NOMO-1 treated with dmso at 0.1 percent for 144 hours (cell line): ENCODE measurements around the gene SULT2B1.
"Not testable (repeated sequence)": the region's sequence is repeated elsewhere in the genome, so short reads cannot be mapped to it uniquely, and the experiment has no call there.

Experiments
- DNase-seq: peaks from one replicate; lab custom pipeline; 2025; ENCODE audit not compliant: unreplicated experiment; lab: John Stamatoyannopoulos, UW

SULT2B1 gene

DNA sequence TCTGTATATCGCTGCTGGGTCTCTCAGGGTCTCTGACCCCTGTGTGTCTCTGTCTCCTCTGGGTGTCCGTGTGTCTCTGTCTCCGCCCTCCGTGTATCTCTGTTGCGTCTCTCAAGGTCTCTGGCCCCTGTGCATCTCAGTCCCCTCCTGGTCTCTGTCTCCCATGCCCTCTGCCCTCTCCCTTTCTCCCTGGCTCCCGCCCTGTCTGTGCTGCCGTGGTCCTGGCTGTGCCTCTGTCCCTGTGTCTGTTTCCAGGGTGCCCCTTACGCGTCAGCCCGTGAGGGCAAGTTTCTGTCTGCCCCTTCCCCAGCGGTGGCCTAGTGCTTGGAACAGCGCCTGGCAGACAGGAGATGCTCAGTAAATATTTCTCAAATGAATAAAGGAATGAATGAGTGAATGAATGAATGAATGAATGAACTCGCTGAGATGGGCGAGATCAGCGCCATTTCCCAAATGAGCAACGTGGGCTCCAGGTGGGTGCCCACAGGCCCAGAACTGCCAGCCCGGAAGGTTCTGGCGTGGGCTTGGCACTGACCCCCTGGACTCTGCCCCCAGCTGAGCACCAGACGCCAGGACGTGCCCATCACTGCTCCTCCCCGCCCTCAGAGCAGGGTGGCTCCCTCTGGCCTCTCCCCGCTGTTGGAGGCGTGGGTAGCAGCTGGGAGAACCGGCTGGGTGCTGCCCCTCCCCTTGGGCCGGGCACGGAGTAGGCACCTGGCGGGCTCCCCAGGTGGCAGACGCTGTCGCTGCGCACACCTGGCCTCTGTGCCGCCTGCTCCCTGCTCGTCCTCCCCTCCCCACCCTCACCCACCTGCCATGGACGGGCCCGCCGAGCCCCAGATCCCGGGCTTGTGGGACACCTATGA lies at the start of gene SULT2B1:
SULT2B1 (plus strand) TSS at position 736 of the 866 bp plus-strand sequence; CDS start at position 817, 81 bp downstream.
- DNase-seq = no peak

DNA sequence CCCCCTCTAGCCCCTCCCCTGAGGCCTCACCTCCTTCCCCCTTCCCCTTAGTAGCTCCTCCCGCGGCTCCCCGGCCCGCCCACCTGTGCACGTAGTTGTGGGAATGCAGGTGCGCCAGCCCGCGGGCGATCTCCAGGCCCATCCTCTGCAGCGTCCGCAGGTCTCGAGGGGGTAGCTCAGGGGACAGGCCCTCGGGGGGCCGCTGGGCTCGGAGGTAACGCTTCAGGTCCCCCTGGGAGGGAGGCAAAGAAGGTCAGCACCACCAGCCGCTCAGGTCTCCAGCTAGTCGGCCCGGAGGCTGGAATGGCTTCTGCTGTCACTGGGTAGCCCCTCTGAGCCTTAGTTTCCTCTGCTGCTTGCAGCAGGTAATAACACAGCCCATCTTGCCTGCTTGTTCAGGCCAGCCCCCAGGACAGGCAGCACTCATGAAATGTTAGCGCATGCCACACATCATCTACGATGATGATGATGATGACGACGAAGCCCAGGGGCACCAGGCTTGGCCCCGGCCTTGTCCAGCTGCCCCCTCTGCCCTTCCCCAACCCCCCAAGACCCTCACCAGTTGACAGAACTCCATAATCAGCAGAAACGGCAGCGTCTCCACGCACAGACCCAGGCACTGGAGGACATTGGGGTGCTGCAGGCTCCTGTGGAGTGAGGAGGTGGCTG lies 49.5 kb upstream of the SULT2B1 start:
- DNase-seq = no peak

DNA sequence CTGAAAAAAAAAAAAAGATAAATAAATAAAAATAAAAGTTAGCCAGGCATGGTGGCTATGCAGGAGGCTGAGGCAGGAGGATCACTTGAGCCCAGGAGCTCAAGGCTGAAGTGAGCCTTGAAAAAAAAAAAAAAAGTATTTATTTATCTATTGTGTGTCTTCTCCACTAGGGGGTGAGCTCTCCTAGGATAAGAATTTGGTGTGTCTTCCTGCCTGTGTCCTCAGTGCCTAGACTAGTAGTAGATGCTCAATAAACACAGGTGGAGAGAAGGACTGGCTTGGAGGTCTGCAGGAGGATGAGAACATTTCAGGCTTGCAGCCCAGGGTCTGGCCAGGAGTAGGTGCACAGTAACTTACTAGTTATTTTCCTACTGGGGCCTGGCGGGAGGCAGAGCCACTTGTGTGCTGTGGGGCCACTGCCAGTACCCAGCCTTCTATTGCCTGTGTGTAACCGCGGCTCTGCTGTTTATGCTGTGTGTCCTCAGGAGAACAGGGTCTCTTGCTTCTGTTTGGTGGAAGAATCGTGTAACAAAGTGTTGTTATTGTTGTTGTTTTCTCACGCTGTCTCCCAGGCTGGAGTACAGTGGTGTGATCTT lies 45.7 kb upstream of the SULT2B1 start:
- peak; percentile 55 for DNase-seq

DNA sequence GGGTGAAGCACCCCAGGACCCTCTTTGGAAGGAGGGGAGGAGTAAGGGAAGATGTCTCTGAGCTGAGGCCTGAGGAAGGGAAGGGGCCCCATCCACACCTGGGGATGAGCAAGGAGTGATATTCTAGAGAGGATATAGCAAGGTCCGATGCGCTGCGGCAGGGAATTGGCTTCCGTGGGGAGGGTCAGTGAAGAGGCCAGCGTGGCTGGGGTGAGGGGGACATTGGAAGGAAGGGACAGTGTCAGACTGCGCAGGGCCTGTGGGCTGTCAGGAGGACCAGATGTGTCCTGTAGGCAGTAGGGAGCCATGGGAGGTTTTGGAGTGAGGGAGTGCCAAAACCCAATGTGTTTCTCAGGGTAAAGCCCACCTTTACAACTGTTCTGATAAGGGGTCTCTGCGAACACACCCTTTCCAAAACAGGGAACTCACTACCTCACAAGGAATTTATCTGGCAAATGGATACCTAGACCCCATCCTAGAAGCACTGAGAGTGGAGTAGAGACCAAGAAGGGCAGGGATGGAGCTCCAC lies 44.0 kb upstream of the SULT2B1 start:
- DNase-seq = no peak

DNA sequence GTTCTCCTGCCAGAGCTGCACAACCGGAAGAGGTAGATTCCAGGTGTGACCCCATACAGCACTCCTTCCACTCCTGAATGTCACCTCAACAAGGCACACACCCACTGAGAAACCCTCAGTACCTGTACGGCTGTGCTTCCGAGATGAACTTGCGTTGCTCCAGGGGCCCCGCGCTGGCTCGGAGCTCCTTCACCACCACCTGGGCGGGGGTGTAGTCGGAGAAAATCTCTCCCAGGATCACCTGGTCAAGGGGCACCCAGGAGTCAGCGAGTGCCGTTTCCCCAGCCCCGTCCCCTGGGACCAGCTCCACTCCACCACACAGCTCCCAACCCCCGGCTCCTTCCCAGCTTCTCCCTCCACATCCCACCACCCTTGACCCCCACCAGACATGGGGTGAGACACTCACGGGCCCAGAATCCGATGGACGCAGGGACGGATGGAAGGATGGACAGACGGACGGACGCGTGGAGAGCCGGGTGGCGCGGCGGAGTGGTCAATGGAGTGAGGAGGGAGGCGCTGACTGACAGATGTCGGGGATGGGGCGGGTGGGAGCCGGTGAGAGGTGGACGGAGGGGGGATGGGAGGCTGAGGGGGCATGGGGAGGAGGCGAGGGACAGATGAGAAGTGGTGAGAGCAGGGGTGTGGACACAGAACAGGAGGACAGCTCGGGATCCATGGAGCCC lies 43.1 kb upstream of the SULT2B1 start:
- DNase-seq = no peak

DNA sequence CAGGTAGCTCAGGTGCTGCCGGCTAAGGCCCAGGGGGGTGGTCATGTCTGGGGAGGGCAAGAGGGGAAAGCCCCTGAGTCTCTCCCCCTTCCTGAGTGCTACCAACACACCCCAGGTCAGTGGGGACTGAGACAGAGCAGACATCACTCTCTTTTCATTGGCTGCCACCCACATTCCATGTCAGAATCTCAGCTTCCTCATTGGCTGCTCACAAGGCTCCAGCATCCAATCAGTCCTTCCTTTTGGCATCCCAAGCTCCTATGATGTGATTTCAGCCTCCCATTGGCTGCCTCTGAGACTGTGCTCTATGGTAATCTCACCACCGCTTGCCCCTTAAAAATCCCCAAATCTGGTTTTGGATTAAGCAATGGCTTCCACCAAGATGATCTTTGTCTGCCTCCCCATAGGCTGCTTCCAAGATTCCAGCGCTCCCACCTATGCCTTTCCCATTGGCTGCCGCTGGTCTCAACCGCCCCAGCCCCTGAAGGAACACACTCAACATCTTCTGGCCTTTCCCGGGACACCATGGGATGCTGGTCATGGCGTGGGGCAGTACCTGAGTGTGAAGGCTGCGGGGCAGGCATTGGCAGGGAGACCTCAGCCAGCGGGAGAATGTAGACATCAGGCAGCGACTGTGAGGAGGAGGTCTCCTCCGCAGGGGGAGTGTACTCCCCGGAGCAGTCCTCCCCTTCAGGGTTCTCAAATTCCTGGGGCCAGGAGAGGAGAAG lies 42.3 kb upstream of the SULT2B1 start:
- DNase-seq = no peak

DNA sequence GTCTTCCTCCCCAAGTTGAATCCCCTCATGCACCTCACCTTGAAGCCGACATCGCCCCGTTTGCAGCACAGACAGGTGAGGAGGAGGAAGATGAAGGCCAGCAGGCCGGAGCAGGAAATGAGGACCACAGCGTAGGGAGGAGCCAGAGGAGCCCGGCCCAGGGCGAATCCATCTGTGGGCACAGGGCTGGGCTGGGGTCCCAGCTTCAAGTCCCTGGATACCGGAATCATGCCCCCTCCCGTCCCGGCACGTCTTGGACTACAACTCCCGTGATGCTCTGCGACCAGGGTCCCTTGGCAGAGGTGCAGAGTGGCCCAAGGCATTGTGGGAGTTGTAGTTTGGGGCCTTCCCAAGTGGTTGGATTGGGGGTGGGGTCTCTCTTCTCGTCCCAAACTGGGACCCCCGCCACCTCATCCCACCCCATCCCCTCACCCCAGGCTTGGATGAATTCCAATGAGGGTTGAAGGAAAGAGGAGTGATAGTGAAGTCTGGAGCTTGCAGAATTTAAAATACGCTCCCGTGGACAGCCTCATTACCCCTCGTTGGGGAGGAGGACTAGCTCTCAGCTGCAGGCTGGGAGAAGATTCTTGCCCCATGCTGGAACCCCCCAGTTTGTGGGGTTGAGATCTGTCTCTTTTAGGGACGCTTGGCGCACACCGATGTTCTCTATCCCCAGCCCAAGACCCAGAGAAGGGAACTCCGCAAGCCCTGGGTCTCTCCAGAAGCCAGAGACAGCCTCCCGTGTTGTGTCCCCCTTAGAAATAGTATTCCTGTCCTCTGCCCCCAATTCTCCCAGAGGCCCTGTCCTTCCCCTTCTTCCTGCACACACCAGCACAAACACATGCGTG lies 41.3 kb upstream of the SULT2B1 start:
- DNase-seq = peak; percentile 34

DNA sequence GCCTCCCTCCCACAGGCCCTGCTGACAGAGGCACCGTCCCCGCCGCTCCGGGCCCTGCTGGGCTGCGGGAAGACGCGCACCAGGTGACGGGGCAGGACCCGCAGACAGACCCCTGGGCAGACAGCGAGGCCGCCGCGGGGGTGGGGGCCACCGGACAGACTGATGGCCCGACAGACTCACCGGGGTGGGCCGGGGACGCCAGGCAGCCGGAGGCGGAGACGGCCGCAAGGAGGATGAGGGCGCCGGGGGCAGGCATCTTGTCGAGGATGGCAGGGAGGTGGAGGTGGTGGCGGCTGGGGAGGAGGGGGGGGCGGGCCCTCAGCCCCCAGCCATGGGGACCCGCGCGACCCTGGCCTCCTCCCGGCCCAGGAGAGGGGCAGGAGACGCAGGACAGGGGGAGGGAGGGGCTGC lies 40.6 kb upstream of the SULT2B1 start:
- DNase-seq = no peak

DNA sequence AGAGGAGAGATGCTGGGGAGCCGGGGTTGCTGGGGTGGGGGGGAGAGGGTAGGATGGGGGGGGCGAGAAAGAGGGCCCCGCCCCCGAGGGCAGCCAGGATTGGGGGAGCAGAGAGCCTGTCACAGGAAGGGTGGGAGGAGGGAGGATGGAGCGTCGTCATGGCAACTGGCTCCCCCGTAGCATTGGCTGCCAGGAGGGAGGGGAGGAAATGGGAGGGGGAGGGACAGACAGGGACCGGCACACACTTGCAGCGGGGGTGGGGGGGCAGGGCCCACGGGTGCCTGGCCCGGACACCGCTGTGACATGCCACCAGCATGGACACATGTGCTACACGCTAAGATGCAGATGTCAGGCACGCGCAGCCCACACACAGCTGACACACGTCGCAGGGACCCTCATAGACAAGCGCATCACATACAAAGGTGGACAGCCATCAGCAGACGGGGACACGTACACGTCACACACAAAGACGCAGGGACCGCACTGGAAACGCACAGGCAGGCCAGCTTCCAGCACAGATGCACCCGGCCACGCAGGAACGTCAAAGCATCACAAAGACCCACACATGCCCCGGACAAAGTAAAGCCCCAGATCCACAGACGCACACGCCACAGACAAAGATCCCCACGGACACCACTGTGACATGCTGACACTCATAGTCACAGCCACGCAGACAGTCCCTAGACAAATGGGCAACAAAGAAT lies 40.0 kb upstream of the SULT2B1 start, which contains the start of gene LMTK3:
LMTK3 (minus strand) TSS at position 36 of the 704 bp plus-strand sequence. CDS start 259 bp downstream, outside the sequence.
- no peak for DNase-seq

DNA sequence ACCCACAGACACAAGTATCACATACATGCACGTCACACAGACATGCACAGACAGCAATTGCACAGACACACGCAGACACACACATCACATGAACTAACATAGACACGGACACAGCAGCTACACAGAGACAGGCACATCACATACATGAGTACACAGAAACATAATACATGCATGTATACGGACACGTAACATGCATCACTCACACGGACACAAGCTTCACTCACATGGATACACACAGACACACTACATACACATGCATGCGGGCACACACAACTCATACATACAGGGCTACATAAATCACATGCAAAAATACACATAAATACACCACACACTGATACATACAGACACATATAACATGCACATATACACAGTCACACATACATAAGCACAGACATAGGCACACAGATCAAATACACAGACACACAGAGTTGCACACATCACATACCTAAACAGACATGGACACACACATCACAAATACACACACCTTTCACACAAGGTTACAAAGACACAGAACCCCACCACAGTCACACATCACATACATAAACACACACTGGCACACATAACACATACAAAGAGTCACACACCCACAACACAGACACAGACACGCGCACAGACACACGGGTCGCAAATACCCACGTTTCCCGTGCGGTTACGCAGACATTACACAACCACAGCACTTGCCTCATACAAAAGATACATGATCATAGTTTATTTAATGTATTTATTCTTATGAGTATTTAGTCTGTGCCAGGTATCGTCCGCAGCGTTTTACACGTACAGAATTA lies 39.3 kb upstream of the SULT2B1 start:
- no peak for DNase-seq

DNA sequence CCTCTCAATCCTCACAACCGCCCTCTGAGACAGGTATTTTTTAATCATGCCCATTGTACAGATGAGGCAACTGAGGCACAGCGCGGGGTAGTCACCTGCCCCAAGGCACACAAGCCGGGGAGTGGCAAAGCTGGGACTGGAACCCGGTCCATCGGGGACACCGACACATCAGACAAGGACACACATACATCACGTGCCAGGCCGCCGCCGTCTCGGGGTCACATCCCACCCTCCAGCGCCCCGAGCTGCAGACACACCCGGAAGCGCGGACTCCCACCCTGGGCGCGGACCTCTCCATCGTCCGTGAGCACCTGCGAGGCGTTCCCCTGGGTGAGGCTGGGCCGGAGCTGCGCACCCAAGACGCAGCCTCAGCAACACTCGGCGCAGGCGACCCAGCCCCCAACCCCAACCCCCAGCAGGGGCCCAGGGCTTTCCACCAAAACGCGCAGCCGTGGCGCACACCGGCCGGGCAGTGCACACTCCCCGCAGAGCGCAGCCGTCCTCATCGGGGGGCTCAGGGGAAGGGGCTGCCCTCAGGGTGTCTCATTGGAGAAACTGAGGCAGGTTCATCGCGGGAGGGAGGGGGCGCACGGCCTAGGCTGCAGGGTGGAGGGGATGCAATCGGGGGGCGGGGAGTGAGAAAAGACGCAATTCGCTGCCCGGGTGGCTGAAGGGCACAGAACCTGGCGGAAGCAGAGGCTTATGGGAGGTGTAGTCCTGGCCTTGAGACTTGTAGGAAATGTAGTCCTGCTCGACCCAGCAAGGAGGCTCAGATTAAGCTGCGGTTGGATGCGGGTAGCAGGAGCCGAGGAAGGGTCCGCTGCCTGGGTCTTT lies 38.5 kb upstream of the SULT2B1 start:
- peak; percentile 71 for DNase-seq

DNA sequence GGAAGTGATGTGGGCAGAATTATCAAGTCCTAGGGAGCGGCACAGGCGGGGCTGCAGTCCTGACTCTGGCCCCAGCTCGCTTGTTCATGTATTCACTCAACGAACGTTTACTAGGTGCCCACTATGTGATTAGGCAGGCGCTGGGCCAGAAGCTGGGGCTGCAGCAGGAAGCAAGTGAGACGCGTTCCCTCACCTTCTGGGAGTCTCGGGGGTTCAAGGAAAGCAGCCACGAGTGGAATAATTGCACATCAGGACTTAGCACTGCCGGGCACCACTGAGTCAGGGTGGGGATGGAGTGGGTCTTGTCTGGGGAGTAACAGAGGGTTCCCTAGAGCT lies 37.9 kb upstream of the SULT2B1 start:
- DNase-seq = no peak

DNA sequence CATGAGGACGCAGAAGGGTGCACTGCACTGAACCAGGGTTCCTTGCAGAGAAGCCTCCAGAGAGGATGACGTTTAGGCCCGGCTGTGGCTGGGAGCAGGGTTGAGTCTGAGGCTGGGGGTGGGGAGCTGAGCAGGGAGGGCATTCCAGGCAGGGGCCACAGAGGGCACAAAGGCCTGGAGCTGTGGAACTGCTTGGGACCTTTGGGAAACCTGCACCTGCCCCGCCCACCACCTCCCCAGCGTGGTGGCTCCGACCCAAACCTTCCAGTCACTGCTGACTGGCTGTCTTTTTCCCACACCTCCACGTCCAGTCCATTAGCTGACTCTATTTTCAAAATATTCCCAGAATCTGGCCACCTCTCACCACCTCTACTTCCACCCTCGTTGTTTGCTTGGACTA lies 35.4 kb upstream of the SULT2B1 start:
- no peak for DNase-seq

DNA sequence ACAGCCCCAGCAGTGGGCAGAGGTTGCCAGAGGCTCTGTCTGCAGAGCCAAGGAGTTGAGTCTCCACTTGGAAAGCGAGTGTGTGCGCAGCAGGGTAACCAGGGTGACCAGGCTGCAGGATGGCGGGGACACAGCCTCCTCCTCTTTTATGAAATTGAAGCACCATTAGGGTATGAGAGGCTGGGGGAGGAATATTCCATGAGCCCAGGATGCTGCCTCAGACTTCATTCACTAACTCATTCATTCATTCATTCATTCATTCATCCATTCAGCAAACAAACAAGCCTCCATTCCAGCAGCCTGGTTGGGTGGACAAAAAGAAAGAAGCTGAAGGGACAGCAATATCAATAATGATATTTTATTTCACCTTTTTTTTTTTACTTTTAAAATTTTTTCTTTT lies 33.8 kb upstream of the SULT2B1 start:
- DNase-seq = no peak

DNA sequence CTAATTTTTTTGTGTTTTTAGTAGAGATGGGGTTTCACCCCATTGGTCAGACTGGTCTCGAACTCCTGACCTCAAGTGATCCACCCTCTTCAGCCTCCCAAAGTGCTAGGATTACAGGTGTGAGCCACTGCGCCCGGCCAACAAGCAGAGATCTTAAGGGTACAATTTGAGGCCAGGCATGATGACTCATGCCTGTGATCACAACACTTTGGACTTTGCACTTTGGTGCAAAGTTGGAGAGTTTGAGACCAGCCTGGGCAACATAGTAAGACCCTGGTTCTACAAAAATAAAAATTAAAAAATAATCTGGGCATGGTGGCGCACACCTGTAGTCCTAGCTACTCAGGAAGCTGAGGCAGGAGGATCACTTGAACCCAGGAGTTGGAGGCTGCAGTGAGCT lies 32.5 kb upstream of the SULT2B1 start:
- not testable (repeated sequence) for DNase-seq

DNA sequence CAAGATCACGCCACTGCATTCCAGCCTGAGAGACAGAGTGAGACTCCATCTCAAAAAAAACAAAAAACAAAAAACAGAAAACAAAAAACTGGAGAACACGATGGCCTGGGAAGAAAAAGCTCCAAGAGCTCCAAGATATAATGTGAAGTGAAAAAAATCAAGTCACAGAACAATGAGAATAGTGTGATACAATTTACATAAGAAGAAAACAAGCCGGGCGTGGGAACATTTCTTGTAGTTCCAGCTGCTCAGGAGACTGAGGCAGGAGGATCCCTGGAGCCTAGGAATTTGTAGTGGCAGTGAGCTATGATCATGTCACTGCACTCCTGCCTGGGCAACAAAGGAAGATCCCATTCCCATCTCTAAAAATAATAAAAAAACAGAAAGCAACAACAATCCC lies 31.8 kb upstream of the SULT2B1 start:
- no peak for DNase-seq

DNA sequence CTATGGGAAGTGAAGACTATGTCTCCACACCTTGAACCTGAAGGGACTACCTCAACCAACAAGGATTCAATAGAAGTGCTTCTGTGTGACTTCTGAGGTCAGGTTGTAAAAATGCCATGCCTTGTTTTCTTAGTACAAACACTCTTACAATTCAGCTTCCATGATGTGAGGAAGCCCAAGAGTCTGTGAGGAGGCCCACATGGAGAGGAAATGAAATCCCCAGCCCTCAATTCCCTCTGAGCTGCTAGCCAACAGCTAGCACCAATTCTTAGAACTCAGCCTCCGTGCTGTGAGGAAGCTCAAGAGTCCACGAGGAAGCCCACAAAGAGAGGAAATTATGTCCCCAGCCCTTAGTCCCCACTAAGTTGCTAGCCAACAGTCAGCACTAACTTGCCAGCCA lies 27.8 kb upstream of the SULT2B1 start:
- no peak for DNase-seq
